SHP77 (cell line): Measurements from ENCODE around the gene MT1H.
"Not testable (repeated sequence)": the region's sequence is repeated elsewhere in the genome, so short reads cannot be mapped to it uniquely, and the experiment has no call there.

Experiments used
- DNase-seq, 2 experiments: peaks; one replicate each; lab custom pipeline; 2025; lab: John Stamatoyannopoulos, UW

MT1H gene

DNA sequence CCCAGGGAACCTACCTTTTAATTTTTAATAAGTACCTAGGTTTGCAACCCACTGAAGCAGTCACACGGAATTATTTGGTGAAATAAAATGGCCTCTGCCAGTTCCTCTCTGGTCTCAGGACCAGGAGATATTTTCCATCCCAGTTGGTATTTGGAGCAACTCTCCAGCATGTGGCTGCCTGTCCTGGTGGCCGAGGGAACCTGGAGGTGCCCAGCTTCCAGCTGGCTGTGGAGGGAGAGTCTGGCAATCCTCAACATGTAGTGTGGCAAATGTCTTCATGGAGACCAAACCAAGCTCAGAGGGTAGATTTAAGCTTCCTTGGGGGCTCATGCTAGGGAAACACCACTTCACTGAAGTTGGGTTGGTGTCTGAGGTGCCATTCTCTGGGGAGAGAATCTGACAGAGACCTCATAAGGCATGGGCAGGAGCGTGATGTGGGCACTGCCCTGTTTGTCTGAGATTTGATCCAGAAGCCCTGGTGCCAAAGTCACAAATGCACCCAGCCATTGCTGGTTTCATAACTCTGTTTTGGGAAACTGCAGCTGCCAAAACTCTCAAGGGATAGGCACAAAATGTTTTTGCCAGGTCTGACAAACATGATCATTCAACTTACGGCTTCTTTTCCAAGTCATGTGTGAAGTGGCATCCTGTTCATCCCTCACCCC lies 15.4 kb downstream of the MT1H start:
- DNase-seq = no peak

DNA sequence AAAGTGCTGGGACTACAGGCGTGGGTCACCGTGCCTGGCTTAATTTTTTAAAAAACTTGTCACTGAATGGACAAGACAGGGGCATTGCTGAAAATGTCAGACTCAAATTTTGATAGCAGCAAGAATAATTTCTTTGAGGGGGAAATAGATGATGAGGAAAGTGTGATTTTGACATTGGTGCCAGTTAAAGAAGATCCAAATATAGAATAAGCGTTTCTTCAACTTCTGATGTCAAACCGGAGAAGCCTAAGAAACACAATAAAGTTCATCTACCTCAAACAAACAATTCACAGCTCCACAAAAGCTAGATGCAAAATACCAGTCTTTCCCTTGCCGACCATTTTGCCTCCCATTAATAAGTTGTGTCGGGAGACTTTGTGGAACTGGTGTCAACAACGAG lies 17.1 kb downstream of the MT1H start:
- no peak for DNase-seq

DNA sequence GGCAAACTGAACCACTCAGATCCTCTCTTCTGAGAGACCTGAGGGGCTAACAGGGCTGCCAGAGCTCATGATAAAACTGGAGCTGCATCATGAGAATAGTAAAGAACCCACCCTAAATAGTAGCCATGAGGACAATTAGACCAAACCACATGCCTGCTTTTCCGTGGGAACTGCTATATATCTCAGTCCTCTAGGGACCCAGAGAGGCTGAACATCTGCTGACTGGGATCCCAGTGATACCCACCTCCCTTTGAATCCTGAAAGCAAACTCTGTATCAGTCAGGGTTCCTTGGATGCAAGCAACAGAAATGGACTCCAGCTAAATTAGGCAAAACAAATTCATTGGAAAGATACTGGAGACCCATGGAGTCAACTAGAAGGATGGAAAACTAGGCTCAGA lies 19.1 kb downstream of the MT1H start:
- peak; percentile 19 to 38 for DNase-seq

- peak; percentile 11 to 38 for DNase-seq
Observed at GRCh38 chr16:56689171-56689570, 19.6 kb downstream of the MT1H start.

DNA sequence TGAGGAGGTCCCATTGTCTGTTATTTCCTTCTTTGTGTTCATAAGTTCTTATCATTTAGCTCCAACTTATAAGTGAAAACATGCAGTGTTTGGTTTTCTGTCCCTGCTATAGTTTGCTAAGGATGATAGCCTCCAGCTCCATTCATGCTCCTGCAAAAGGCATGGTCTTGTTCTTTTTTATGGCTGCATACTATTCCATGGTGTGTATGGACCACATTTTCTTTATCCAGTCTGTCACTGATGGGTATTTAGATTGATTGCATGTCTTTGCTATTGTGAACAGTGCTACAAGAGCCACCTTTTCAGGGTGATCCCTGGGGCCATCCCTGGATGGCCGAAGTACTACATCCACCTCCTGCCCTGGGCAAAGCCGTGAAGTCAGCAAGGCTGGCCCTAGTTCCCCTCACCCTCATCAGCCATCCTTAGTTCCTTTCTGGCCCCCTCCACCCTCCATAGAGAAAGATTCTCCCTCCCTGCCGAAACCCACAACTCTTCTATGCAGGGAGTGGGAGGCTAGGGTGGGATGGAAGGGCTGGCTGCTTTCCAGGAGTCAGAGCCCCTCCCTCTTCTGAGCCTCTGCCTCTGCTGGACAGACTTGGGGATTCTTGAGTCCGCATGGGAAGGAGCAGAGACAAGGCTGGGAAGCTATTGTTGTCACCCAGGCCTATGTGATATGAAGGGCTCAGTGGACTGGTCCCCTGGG lies 21.0 kb downstream of the MT1H start:
- DNase-seq = no peak

DNA sequence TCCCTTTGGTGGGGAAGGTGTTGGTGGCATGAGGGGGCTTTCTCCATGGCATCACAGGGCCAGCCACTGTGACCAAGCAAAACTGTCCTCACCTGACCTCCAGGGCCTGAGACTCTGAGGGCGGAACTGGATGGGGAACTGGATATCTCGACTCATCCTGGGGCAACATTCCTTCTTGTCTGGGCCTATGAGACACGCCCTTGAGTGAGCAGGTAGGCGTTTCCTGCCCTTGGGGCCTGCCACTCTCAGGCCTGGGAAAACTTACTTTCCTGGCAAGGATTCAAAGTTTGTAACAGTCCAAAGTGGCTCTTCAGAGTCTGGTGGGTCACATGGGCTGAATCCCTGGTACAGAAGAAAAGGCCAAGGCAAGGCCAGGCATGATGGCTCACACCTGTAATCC lies 22.3 kb downstream of the MT1H start:
- DNase-seq = no peak

- DNase-seq = no peak
Observed at GRCh38 chr16:56695246-56695645, 25.6 kb downstream of the MT1H start.

DNA sequence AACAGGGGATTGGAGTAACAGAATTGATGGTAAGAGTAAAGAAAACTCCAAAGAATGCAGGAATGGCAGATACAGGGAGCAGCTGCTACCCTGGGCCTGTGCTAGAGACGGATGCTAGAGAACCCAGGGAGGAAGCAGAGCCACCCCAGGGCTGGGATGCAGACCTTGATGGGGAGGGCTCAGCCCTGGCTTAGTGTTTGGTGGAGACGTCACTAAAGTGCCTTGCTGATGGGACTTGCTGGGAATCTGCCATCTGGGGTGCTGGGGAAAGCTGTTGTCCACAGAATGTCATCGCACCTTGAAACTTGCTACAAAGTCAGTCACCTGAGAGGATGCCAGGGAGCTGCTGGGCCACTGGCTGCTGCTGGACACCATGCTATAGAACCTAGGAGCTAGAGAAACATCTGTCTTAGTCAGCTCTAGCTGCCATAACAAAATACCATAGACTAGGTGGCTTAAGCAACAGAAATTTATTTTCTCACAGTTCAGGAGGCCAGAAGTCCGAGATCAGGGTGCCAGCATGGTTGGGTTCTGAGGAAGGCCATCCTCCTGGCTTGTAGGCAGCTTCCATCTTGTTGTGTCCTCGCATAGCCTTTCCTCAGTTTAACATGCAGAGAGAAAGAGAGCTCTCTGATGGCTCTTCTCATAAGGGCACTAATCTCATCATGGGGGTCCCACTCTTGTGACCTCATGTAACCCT lies 28.0 kb downstream of the MT1H start:
- no peak for DNase-seq

GRCh38 chr16:56700195-56700594 lies 30.6 kb downstream of the MT1H start:
- no peak for DNase-seq

DNA sequence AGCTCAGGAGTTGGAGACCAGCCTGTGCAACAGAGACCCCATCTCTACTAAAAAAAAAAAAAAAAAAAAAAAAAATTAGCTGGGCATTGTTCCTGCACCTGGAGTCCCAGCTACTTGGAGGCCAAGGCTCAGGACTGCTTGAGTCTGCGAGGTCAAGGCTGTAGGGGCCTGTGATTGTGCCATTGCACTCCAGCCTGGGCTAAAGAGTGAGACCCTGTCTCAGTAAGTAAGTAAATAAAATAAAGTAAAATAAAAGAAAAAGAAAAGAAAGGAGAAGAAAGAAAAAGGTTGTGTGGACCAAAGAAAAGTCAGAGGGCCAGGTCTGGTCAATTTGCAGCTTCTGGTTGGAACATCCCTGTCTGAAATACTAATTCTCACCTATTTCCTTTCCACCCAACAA lies 31.0 kb downstream of the MT1H start:
- DNase-seq = no peak

GRCh38 chr16:56701534-56701933 lies 31.9 kb downstream of the MT1H start:
- no peak for DNase-seq

- no peak for DNase-seq
Observed at GRCh38 chr16:56702836-56703235, 33.2 kb downstream of the MT1H start.

GRCh38 chr16:56708525-56709442 lies 39.2 kb downstream of the MT1H start:
- DNase-seq = no peak

DNA sequence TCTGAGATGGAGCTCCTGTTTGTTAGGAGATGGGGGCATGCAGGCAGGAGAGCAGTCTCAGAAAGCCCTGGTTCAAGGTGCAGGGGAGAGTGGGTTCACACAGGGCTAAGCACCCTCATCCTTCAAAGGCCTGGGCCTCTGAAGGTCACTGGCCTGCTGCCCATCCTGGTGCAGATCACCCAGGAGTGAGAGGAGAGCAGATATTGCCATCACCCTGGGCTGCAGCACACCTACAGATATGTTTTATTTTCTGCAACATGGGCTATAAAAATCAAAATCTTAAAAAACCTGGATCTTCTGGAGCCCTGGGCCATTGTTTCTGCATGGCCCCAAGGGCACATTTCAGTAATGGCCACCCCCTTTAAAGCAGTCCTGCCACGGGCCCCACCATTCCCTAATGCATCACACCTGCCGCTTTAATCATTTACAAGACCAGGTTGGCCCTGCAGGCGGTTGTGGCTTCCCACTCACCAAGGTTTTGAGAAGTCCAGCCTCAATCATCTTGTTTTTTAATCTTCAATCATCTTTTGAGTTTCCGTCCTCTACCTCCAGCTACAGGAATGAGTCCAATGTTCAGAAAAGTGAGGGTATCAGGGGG lies 39.9 kb downstream of the MT1H start:
- no peak for DNase-seq

DNA sequence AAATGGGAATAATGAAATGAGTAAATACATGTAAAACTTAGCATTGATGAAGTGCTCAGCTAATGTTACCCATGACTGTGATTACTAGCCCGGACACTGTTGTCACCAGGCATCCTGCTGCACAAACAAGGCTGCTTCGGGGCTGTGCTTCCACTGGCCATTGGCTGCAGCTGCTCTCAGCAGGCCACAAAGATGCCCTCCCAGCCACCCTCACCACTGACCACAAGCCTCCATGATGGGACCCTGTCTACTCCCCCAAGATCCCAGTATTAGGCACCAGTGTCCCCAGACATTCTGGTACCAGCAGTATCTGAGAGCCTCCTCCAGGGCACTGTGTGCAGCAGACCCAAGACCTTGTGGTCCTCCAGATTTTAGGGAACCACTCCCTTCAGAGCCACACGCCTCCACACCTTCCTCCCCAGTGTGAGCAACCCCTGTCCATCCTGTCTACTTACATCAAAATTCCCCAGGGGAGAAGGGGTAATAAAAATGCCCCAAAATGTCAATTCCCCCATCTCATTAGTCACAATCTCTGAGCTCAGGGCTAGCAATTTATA lies 40.6 kb downstream of the MT1H start:
- no peak for DNase-seq

GRCh38 chr16:56711862-56712261 lies 42.2 kb downstream of the MT1H start:
- no peak for DNase-seq

- DNase-seq = no peak
Observed at GRCh38 chr16:56713794-56714193, 44.2 kb downstream of the MT1H start.

DNA sequence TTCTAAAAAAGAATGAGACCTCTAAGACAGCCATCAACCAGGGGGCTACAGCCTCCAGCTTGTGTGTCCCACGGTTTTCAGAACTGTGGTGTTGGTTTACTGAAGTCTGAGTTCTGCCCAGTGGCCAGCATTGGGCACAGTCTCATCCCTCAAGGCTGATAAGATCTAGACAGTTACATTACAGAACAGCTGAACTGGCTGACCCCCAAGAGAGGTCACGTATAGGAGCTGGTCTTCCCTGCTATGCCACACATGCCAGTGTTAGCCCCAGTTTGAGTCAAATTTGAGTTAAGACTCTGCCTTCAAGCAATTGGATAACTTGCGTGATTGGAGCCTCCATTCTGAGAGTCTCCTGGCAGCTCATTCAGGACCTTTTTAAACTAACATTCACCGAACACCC lies 45.5 kb downstream of the MT1H start:
- no peak for DNase-seq

- no peak for DNase-seq
Observed at GRCh38 chr16:56716761-56717160, 47.1 kb downstream of the MT1H start.

DNA sequence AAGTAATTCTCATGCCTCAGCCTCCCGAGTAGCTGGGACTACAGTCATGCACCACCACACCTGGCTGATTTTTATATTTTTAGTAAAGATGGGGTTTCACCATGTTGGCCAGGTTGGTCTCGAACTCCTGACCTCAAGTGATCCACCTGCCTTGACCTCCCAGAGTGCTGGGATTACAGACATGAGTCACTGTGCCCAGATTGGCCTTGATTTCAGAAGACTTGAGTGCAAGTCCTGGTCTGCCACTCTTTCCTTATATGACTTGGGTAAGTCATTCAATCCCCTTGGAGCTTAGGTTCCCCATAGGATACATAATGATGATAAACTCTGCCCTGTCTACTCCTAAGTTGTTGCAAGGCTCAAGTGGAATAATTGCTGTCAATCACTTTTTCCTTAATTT lies 47.9 kb downstream of the MT1H start:
- not testable (repeated sequence) for DNase-seq
